Fibroblast of lung (primary cell): ENCODE measurements around the gene KIAA0319L. TPM values are rescaled to one million over a fixed set of nuclear protein-coding genes. Genes with fewer than 3 reads are reported as not detected.
A peak's percentile ranks its signal among the peaks of the same experiment; 100 is the strongest.

Experiments used
- DNase-seq, 2 donors: peaks; one replicate each; pipeline versions ENCODE4 v3.0.0 to v3.0.0-alpha.2; 2010; ENCODE audit warnings: low read depth in 2 of 2
- H2AFZ ChIP-seq: 2 replicates; pipeline ENCODE4 v1.5.1; 2012; ENCODE audit warnings: low read length, control low read depth, inconsistent platforms
- H3K27ac ChIP-seq: 2 replicates; pipeline ENCODE4 v1.5.1; 2011; ENCODE audit warnings: low read length, control low read depth; ENCODE audit not compliant: insufficient read depth
- H3K27me3 ChIP-seq: 2 replicates; pipeline ENCODE4 v1.5.1; 2011; ENCODE audit warnings: mild to moderate bottlenecking, low read length; ENCODE audit not compliant: control insufficient read depth, insufficient read depth
- H3K36me3 ChIP-seq: 2 replicates; pipeline ENCODE4 v1.5.1; 2011; ENCODE audit warnings: low read length; ENCODE audit not compliant: control insufficient read depth, insufficient read depth
- H3K4me1 ChIP-seq: 2 replicates; pipeline ENCODE4 v1.5.1; 2011; ENCODE audit warnings: low read length; ENCODE audit not compliant: control insufficient read depth, insufficient read depth; ENCODE audit errors: extremely low read depth
- H3K4me2 ChIP-seq: 2 replicates; pipeline ENCODE4 v1.5.1; 2011; ENCODE audit warnings: low read length, control low read depth; ENCODE audit not compliant: insufficient read depth; ENCODE audit errors: extremely low read depth
- H3K4me3 ChIP-seq, 4 experiments: fragments of 200-600 bp in 1 of 4; sonication (generic) in 1 of 4; replicated peaks in 1 of 4; 2 replicates each; pipeline ENCODE4 v1.5.1; 2011 to 2016; ENCODE audit warnings: low read length in 4 of 4, low read depth in 3 of 4, mild to moderate bottlenecking in 3 of 4, control low read depth in 2 of 4, inconsistent platforms in 1 of 4, mixed read lengths in 1 of 4; ENCODE audit not compliant: insufficient read depth in 1 of 4; ENCODE audit errors: control extremely low read depth in 1 of 4
- H3K79me2 ChIP-seq: 2 replicates; pipeline ENCODE4 v1.5.1; 2012; ENCODE audit warnings: mild to moderate bottlenecking, low read length, inconsistent platforms; ENCODE audit not compliant: control insufficient read depth, insufficient read depth
- H3K9ac ChIP-seq: 2 replicates; pipeline ENCODE4 v1.5.1; 2011; ENCODE audit warnings: mild to moderate bottlenecking, low read length, control low read depth; ENCODE audit not compliant: insufficient read depth
- H3K9me3 ChIP-seq: 2 replicates; pipeline ENCODE4 v1.5.1; 2012; ENCODE audit warnings: low read depth, low read length; ENCODE audit not compliant: control insufficient read depth, insufficient read depth
- H4K20me1 ChIP-seq: 2 replicates; pipeline ENCODE4 v1.5.1; 2011; ENCODE audit warnings: low read length; ENCODE audit not compliant: control insufficient read depth, insufficient read depth; ENCODE audit errors: extremely low read depth
- CTCF ChIP-seq, 2 donors: IDR thresholded peaks in 1 of 2; conservative IDR thresholded peaks in 1 of 2; 1 replicate in 1 of 2; 2 replicates in 1 of 2; pipeline ENCODE4 v1.5.1; 2011 to 2012; ENCODE audit warnings: low read length in 2 of 2, control low read depth in 1 of 2, inconsistent platforms in 1 of 2, low read depth in 1 of 2, mild to moderate bottlenecking in 1 of 2
- EZH2 ChIP-seq: IDR thresholded peaks from 2 replicates; pipeline ENCODE4 v1.5.1; 2012; ENCODE audit warnings: low read length, control low read depth, mild to moderate bottlenecking; ENCODE audit errors: missing control alignments
- polyA plus RNA-seq, 2 donors: library from polyadenylated mRNA; depleted of rRNA in 1 of 2; stranded (reverse) in 1 of 2; unstranded in 1 of 2; fragments of >200 nt; gene quantifications; 2 replicates each; pipeline ENCODE4 v1.2.1, GENCODE V29; 2011 to 2012; ENCODE audit warnings: missing spikeins in 1 of 2
- total RNA-seq: library from RNA; depleted of rRNA; stranded (reverse); fragments of >200 nt; gene quantifications from 2 replicates; pipeline ENCODE4 v1.2.1, GENCODE V29; 2014

KIAA0319L gene
- total and polyA plus RNA-seq, 2 donors (not counting 1 experiment from before 2014, with no cell fraction given), result 65.4 to 66.1 TPM

GRCh38 chr1:35561297-35561971 lies 4.2 kb upstream of the KIAA0319L start:
- no peak overlapping the region for H3K4me2 ChIP-seq
- peaks cover 10% of the 10 kb centered on the region for H3K79me2 ChIP-seq

GRCh38 chr1:35560256-35561225 lies 3.3 kb upstream of the KIAA0319L start:
- TF ChIP-seq CTCF (conservative IDR thresholded peaks at IDR 0.05 in 1 of 2, IDR thresholded peaks at IDR 0.05 in 1 of 2; ENCODE audit: low read depth in 1 of 2, low read length in 2 of 2) (no peak), EZH2 (no peak)
- peaks cover 7% of the 10 kb centered on the region for H3K4me1 ChIP-seq
- H3K4me2 ChIP-seq, result no peak overlapping the region
- H3K79me2 ChIP-seq, result peaks cover 15% of the 10 kb centered on the region
- no peaks in the 10 kb centered on the region for H3K9me3 ChIP-seq
- no peaks in the 10 kb centered on the region for H3K27me3 ChIP-seq
- no peak overlapping the region for H2AFZ ChIP-seq
- H3K4me3 ChIP-seq, result peak overlapping the region in 1 of 4 experiments; percentile 97
- H3K9ac ChIP-seq, result no peak overlapping the region
- no peak overlapping the region for H3K27ac ChIP-seq
- peaks cover 23% of the 10 kb centered on the region for H3K36me3 ChIP-seq
- no peaks in the 10 kb centered on the region for H4K20me1 ChIP-seq
- no peak for DNase-seq

More at GRCh38 chr1:35561297-35561971, 4.2 kb upstream of the KIAA0319L start:
- Histone ChIP-seq H3K9ac (no peak overlapping the region), H3K9me3 (no peaks in the 10 kb centered on the region), H3K4me1 (peaks cover 7% of the 10 kb centered on the region), H2AFZ (no peak overlapping the region), H4K20me1 (no peaks in the 10 kb centered on the region), H3K4me3 (peak overlapping the region in 1 of 4 experiments; percentile 32), H3K36me3 (peaks cover 27% of the 10 kb centered on the region), H3K27me3 (no peaks in the 10 kb centered on the region), H3K27ac (no peak overlapping the region)
- TF ChIP-seq EZH2 (no peak), CTCF (conservative IDR thresholded peaks at IDR 0.05 in 1 of 2, IDR thresholded peaks at IDR 0.05 in 1 of 2; ENCODE audit: low read depth in 1 of 2, low read length in 2 of 2) (no peak)
- DNase-seq, result no peak

GRCh38 chr1:35559317-35559944 lies 2.2 kb upstream of the KIAA0319L start:
- Histone ChIP-seq H4K20me1 (no peaks in the 10 kb centered on the region), H2AFZ (no peak overlapping the region), H3K9me3 (no peaks in the 10 kb centered on the region), H3K79me2 (peaks cover 16% of the 10 kb centered on the region), H3K9ac (no peak overlapping the region), H3K4me3 (peak overlapping the region in 2 of 4 experiments; percentile 20 to 97), H3K27me3 (no peaks in the 10 kb centered on the region), H3K4me1 (peaks cover 7% of the 10 kb centered on the region), H3K4me2 (peak overlapping the region; percentile 48), H3K27ac (no peak overlapping the region), H3K36me3 (peaks cover 16% of the 10 kb centered on the region)
- TF ChIP-seq EZH2 (no peak), CTCF (conservative IDR thresholded peaks at IDR 0.05 in 1 of 2, IDR thresholded peaks at IDR 0.05 in 1 of 2; ENCODE audit: low read depth in 1 of 2, low read length in 2 of 2) (no peak)
- DNase-seq, result no peak
